Lower leg skin (tissue), 4 donors: ENCODE results near the gene ZGRF1. TPM values are rescaled to one million over a fixed set of nuclear protein-coding genes. Genes with fewer than 3 reads are reported as not detected.

ENCODE experiments used
- DNase-seq, 2 donors: peaks; one replicate each; pipeline ENCODE4 v3.0.0-alpha.2; 2019; ENCODE audit warnings: low spot score in 2 of 2
- H3K4me3 ChIP-seq: fragments of 200-600 bp; sonication (generic); 2 replicates; pipeline ENCODE4 v1.5.1; 2017; ENCODE audit warnings: mild to moderate bottlenecking, low read depth; ENCODE audit not compliant: poor library complexity, severe bottlenecking
- POLR2A ChIP-seq, 2 donors: fragments of 450-650 bp; IDR thresholded peaks; one replicate each; pipeline ENCODE4 v1.6.1; 2016 to 2017; ENCODE audit warnings: antibody characterized with exemption in 2 of 2, mild to moderate bottlenecking in 1 of 2, moderate library complexity in 1 of 2
- WGBS, 2 donors: methylation state at CpG; one replicate each; pipeline ENCODE4 v1.1.5; 2018; 5-methylcytosine and 5-hydroxymethylcytosine counted together
- intact Hi-C: fragments of 100-400 bp; cut with DNase I; formaldehyde crosslinking; loops from one replicate; pipeline ENCODE4 v1.15.0; 2023; ENCODE audit warnings: low total_unique reads
- total RNA-seq, 4 donors: library from RNA; depleted of rRNA; stranded (reverse); fragments of >200 nt; gene quantifications; one replicate each; pipeline ENCODE4 v1.1.0, GENCODE V29; 2016
- TF ChIP-seq, protein P1 (sequence below), 3 donors: fragments of 450-650 bp; IDR thresholded peaks; one replicate each; pipeline ENCODE4 v1.5.1; 2016; ENCODE audit warnings: antibody characterized with exemption in 3 of 3, mild to moderate bottlenecking in 3 of 3, moderate library complexity in 2 of 3

Gene ZGRF1
- 1 to 10 TPM; 1.6 to 3.9 (median 2.4) TPM for total RNA-seq

DNA sequence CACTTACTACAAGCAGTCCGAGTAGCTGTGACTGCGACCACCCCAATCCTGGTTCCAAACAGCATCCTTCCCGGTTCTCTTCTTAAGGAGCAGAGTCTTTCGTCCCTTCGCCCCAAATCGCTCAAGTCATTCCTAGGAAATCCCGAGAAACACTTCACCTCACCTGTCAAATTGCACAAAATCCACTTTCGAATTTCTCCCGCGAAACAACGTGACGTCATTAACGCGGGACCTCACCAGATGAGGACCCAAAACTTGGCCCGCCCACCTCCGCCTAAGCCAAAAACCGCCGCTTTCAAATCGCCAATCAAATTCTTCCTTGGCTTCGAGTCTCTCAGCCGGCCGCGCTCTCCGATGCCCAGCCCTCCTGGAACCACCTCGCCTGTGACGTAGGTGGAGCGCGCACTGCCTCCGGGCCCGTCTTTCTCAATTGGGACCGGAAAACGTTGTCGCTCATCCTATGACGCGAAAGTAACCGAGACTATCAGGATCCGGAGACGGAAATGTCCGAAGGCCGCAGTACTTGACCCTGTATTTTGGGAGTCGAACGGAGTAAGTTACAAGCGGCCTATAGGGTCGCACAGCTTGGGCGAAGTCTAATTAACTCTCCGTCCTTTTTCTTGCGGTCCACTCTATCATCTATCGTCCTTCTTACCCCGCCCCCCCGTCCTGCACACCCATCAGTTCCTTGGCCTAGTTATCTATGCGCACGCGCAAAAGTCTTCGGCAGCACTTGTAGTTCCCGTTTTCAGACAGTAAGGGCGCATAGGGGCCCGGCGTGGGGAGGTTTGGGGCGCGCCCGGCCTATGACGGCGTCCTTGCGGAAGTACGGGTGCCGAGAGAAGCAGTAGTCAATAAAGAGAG, at the start of gene ZGRF1, which contains the start of gene LARP7:
Gene ZGRF1 (minus strand): TSS at position 222 of the 864 bp plus-strand sequence. CDS start 3,733 bp downstream, outside the sequence.
Gene LARP7 (plus strand): TSS at position 456 of the 864 bp plus-strand sequence. CDS start 7,527 bp downstream, outside the sequence.
- H3K4me3 ChIP-seq, result peak within 1 kb of the TSS; percentile 44
- WGBS, 2 donors, result 0% methylated on average over 66 of the region's 66 CpGs
- TF ChIP-seq, protein P1, sequence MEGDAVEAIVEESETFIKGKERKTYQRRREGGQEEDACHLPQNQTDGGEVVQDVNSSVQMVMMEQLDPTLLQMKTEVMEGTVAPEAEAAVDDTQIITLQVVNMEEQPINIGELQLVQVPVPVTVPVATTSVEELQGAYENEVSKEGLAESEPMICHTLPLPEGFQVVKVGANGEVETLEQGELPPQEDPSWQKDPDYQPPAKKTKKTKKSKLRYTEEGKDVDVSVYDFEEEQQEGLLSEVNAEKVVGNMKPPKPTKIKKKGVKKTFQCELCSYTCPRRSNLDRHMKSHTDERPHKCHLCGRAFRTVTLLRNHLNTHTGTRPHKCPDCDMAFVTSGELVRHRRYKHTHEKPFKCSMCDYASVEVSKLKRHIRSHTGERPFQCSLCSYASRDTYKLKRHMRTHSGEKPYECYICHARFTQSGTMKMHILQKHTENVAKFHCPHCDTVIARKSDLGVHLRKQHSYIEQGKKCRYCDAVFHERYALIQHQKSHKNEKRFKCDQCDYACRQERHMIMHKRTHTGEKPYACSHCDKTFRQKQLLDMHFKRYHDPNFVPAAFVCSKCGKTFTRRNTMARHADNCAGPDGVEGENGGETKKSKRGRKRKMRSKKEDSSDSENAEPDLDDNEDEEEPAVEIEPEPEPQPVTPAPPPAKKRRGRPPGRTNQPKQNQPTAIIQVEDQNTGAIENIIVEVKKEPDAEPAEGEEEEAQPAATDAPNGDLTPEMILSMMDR (IDR thresholded peaks at IDR 0.05), result peak in 1 of 3 donors; percentile 87
- TF ChIP-seq POLR2A (IDR thresholded peaks at IDR 0.05), result no peak
- intact Hi-C loops, result no loop called here
- DNase-seq, result peak; percentile 99 to 100

- H3K4me3 ChIP-seq, result no peak overlapping the region
- WGBS, 2 donors, result 52 to 73% methylated on average over 2 of the region's 2 CpGs
- DNase-seq, result no peak
- TF ChIP-seq, protein P1 (IDR thresholded peaks at IDR 0.05), result no peak
- no peak for TF ChIP-seq POLR2A (IDR thresholded peaks at IDR 0.05)
- intact Hi-C loops, result no loop called here
Measured at GRCh38 chr4:112680996-112681395, 44.3 kb upstream of the ZGRF1 start.

GRCh38 chr4:112677519-112678091, 40.9 kb upstream of the ZGRF1 start:
- 68 to 77% methylated on average over 2 of the region's 2 CpGs for WGBS, 2 donors
- H3K4me3 ChIP-seq, result no peak overlapping the region
- no peak for DNase-seq
- intact Hi-C loops, result no loop called here
- no peak for TF ChIP-seq POLR2A (IDR thresholded peaks at IDR 0.05)
- TF ChIP-seq, protein P1 (IDR thresholded peaks at IDR 0.05), result no peak

DNA sequence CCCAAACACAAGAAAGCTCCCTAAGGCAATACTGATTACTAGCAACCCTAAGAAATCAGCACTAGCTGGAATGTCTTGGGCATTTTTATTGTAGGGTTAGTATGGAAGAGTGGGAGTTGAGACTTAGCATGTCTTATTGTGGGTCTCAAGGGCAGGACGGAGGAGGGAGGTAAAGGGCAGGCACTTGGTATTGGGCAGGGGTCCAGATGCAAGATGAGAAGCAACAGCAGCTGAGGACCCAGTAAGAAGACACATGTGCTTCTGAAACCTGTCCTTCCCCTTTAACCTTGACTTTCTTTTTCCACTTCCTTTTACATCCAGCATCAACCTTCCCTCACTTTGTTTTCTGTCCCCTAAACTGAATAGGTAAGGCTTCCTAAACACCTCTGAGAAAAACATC, 37.7 kb upstream of the ZGRF1 start:
- intact Hi-C loops, result no loop called here
- WGBS, 2 donors, result 36 to 43% methylated on average over 1 of the region's 1 CpG

GRCh38 chr4:112673686-112674085, 37.0 kb upstream of the ZGRF1 start:
- H3K4me3 ChIP-seq, result no peak overlapping the region
- no peak for DNase-seq
- TF ChIP-seq, protein P1 (IDR thresholded peaks at IDR 0.05), result no peak
- TF ChIP-seq POLR2A (IDR thresholded peaks at IDR 0.05), result no peak
- 69 to 84% methylated on average over 1 of the region's 1 CpG for WGBS, 2 donors
- intact Hi-C loops, result no loop called here

More for the DNA sequence above, 37.7 kb upstream of the ZGRF1 start:
- no peak for DNase-seq
- TF ChIP-seq, protein P1 (IDR thresholded peaks at IDR 0.05), result no peak
- TF ChIP-seq POLR2A (IDR thresholded peaks at IDR 0.05), result no peak
- H3K4me3 ChIP-seq, result no peak overlapping the region
